GM21447 (cell line): ENCODE data around the gene RALY.

Experiments
- ATAC-seq: cut with Tn5 transposase; IDR thresholded peaks from one replicate; pipeline ENCODE4 v1.9.1; 2021; ENCODE audit not compliant: unreplicated experiment

RALY gene

GRCh38 chr20:34074101-34074760 lies 80.5 kb downstream of the RALY start:
- ATAC-seq: no peak

GRCh38 chr20:34075647-34076046 lies 81.9 kb downstream of the RALY start:
- no peak for ATAC-seq

- ATAC-seq: no peak
Observed at GRCh38 chr20:34076952-34077351, 83.2 kb downstream of the RALY start.

GRCh38 chr20:34078540-34078939 lies 84.8 kb downstream of the RALY start:
- no peak for ATAC-seq

- no peak for ATAC-seq
Observed at GRCh38 chr20:34079818-34080217, 86.1 kb downstream of the RALY start.

GRCh38 chr20:34082232-34082887 lies 88.6 kb downstream of the RALY start:
- ATAC-seq: no peak

- ATAC-seq: no peak
Observed at GRCh38 chr20:34083137-34083536, 89.4 kb downstream of the RALY start.

GRCh38 chr20:34083781-34084180 lies 90.1 kb downstream of the RALY start:
- no peak for ATAC-seq

- no peak for ATAC-seq
Observed at GRCh38 chr20:34084227-34084923, 90.7 kb downstream of the RALY start.

GRCh38 chr20:34085544-34086040 lies 91.9 kb downstream of the RALY start:
- no peak for ATAC-seq

- ATAC-seq: no peak
Observed at GRCh38 chr20:34088305-34089174, 94.8 kb downstream of the RALY start.

GRCh38 chr20:34089175-34089479 lies 95.4 kb downstream of the RALY start:
- ATAC-seq: no peak

- ATAC-seq: no peak
Observed at GRCh38 chr20:34089655-34090345, 96.1 kb downstream of the RALY start.

- ATAC-seq: no peak
Observed at GRCh38 chr20:34090645-34091044, 96.9 kb downstream of the RALY start.

GRCh38 chr20:34091637-34092200 lies 98.0 kb downstream of the RALY start:
- ATAC-seq: no peak

- ATAC-seq: no peak
Observed at GRCh38 chr20:34093895-34094294, 100.2 kb downstream of the RALY start.

GRCh38 chr20:34095825-34096224 lies 102.1 kb downstream of the RALY start:
- no peak for ATAC-seq

- no peak for ATAC-seq
Observed at GRCh38 chr20:34096699-34097444, 103.2 kb downstream of the RALY start.

- ATAC-seq: no peak
Observed at GRCh38 chr20:34098570-34098969, 104.9 kb downstream of the RALY start.

- ATAC-seq: no peak
Observed at GRCh38 chr20:34099675-34100074, 106.0 kb downstream of the RALY start.
